Peyer's patch (tissue), 4 donors: ENCODE data around the gene EPC1.

Experiments used
- POLR2A ChIP-seq, 2 donors: fragments of 450-650 bp; IDR thresholded peaks; one replicate each; pipeline ENCODE4 v1.5.1; 2017; ENCODE audit warnings: antibody characterized with exemption in 2 of 2, mild to moderate bottlenecking in 2 of 2, moderate library complexity in 2 of 2
- TF ChIP-seq, protein P1 (sequence below), 6 experiments: fragments of 450-650 bp in 4 of 6; fragments of 200-600 bp in 2 of 6; sonication (generic) in 1 of 6; IDR thresholded peaks; one replicate each; pipeline ENCODE4 v1.5.1; 2017 to 2019; ENCODE audit warnings: antibody characterized with exemption in 6 of 6, mild to moderate bottlenecking in 3 of 6, moderate library complexity in 1 of 6

DNA sequence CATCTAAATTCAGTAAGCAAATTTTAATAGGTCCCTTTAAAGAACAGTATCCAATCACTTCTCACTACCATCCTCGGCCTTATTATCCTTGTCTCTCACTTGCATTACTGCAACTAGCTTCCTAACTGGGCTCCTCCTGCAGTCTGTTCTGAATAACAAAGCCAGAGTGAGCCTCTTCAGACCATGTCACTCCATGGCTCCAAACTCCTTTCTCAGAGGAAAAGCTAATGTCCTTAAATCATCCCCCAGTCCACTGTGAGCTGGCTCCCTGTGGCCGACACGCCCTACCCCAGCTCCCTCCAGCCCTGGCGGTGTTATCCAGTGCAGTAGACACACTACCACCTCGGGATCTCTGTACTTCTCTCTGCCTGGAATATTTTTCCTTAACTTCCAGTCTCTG, 80.0 kb downstream of the EPC1 start:
- no peak for TF ChIP-seq POLR2A (IDR thresholded peaks at IDR 0.05)
- TF ChIP-seq, protein P1, sequence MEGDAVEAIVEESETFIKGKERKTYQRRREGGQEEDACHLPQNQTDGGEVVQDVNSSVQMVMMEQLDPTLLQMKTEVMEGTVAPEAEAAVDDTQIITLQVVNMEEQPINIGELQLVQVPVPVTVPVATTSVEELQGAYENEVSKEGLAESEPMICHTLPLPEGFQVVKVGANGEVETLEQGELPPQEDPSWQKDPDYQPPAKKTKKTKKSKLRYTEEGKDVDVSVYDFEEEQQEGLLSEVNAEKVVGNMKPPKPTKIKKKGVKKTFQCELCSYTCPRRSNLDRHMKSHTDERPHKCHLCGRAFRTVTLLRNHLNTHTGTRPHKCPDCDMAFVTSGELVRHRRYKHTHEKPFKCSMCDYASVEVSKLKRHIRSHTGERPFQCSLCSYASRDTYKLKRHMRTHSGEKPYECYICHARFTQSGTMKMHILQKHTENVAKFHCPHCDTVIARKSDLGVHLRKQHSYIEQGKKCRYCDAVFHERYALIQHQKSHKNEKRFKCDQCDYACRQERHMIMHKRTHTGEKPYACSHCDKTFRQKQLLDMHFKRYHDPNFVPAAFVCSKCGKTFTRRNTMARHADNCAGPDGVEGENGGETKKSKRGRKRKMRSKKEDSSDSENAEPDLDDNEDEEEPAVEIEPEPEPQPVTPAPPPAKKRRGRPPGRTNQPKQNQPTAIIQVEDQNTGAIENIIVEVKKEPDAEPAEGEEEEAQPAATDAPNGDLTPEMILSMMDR (IDR thresholded peaks at IDR 0.05) = no peak
